ENCODE results near the gene TCF23. TPM values are rescaled to one million over a fixed set of nuclear protein-coding genes. Genes with fewer than 3 reads are reported as not detected.

Gene TCF23
- total and polyA plus RNA-seq, 4 donors, result under 0.01 to 0.05 (median 0.02) TPM; not detected in 1

DNA sequence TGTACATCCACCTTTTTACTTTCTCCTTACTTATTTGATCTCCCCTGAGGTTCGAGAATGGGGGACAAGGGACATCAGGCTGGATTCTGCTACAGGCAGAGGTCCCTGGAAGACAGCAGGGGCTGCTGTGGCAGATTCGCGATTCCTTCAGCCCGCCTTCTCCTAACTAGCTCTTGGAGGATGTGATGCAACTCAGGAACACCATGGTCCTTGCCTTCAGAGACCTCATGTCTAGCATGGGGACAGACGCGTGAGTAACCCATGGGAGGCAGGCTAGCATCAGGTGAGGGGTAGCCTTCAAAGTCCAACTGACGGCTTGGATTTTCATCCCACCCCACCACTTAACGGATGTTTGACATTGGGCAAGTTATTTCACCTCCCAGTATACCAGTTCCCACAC, 869 bp upstream of the TCF23 start:
- WGBS, result 92% methylated on average over 8 of the region's 8 CpGs
- Histone ChIP-seq H3K9me3 (ENCODE audit: control insufficient read depth in 4 of 4, low read length in 3 of 4) (no peaks in the 10 kb centered on the region), H3K4me3 (ENCODE audit: low read depth in 1 of 3, low read length in 3 of 3) (no peak overlapping the region), H3K4me1 (ENCODE audit: control insufficient read depth in 4 of 4, insufficient read depth in 4 of 4, low read length in 3 of 4) (no peaks in the 10 kb centered on the region), H3K27ac (ENCODE audit: low read depth in 1 of 2, low read length in 2 of 2) (no peak overlapping the region), H3K36me3 (ENCODE audit: control insufficient read depth in 4 of 4, insufficient read depth in 3 of 4, low read depth in 1 of 4, low read length in 3 of 4) (no peaks in the 10 kb centered on the region), H3K9ac (ENCODE audit: low read depth in 1 of 2, low read length in 2 of 2) (no peak overlapping the region), H3K27me3 (ENCODE audit: control insufficient read depth in 4 of 4, insufficient read depth in 4 of 4, low read length in 3 of 4) (peaks cover 0 to 2% (median 0%) of the 10 kb centered on the region in 4 donors)
- no peak for DNase-seq (ENCODE audit: low spot score)
- TF ChIP-seq FOXA1 (IDR thresholded peaks at IDR 0.05), result no peak
- TF ChIP-seq HNF4A (conservative IDR thresholded peaks at IDR 0.05), result no peak

DNA sequence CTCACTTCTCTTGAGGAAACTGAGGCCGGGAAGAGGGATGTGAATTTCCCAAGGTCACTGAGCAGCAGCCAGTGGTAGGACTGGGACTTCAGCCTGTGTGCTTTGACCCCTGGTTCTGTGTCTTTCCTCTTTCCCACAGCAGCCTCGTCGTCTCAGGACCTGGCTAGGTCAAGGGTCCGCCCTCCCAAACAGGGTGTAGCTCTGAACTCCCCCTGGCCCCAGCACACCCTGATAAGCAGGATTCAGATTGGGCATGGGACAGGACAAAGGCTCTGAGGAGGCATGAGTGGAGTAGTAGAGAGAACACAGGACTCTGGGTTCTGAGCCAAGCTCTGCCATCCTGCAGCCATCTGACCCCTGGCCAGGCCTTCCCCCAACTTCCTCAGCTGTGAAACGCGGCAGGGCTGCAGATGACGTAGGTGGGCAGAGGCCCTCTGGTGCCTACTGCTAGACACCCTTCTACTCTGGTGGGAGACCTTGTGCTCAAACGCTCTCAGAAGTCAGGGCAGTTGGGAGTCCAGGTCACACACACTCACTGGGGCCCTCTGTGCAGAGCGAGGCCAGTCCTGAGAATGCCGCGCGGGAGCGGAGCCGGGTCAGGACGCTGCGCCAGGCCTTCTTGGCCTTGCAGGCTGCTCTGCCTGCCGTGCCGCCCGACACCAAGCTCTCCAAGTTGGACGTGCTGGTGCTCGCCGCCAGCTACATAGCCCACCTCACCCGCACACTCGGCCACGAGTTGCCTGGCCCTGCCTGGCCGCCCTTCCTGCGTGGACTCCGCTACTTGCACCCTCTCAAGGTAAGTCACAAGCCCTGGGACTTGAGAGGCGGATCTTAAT, 984 bp downstream of the TCF23 start:
- H3K4me1 ChIP-seq (ENCODE audit: control insufficient read depth in 4 of 4, insufficient read depth in 4 of 4, low read length in 3 of 4), result no peaks in the 10 kb centered on the region
- no peak for DNase-seq (ENCODE audit: low spot score)
- WGBS, result 93% methylated on average over 29 of the region's 29 CpGs
- H3K9me3 ChIP-seq (ENCODE audit: control insufficient read depth in 4 of 4, low read length in 3 of 4), result no peaks in the 10 kb centered on the region
- TF ChIP-seq, protein P1, sequence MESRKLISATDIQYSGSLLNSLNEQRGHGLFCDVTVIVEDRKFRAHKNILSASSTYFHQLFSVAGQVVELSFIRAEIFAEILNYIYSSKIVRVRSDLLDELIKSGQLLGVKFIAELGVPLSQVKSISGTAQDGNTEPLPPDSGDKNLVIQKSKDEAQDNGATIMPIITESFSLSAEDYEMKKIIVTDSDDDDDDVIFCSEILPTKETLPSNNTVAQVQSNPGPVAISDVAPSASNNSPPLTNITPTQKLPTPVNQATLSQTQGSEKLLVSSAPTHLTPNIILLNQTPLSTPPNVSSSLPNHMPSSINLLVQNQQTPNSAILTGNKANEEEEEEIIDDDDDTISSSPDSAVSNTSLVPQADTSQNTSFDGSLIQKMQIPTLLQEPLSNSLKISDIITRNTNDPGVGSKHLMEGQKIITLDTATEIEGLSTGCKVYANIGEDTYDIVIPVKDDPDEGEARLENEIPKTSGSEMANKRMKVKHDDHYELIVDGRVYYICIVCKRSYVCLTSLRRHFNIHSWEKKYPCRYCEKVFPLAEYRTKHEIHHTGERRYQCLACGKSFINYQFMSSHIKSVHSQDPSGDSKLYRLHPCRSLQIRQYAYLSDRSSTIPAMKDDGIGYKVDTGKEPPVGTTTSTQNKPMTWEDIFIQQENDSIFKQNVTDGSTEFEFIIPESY (IDR thresholded peaks at IDR 0.05), result no peak
- TF ChIP-seq RXRA (IDR thresholded peaks at IDR 0.05), result no peak
- TF ChIP-seq ATF3 (IDR thresholded peaks at IDR 0.05), result no peak
- no peak for TF ChIP-seq HNF4G (IDR thresholded peaks at IDR 0.05)
- no peak for TF ChIP-seq NR2F2 (IDR thresholded peaks at IDR 0.05)
- no peak overlapping the region for H3K9ac ChIP-seq (ENCODE audit: low read depth in 1 of 2, low read length in 2 of 2)
- no peaks in the 10 kb centered on the region for H3K27me3 ChIP-seq (ENCODE audit: control insufficient read depth in 4 of 4, insufficient read depth in 4 of 4, low read length in 3 of 4)
- H3K36me3 ChIP-seq (ENCODE audit: control insufficient read depth in 4 of 4, insufficient read depth in 3 of 4, low read depth in 1 of 4, low read length in 3 of 4), result no peaks in the 10 kb centered on the region
- no peak overlapping the region for H3K4me3 ChIP-seq (ENCODE audit: low read depth in 1 of 3, low read length in 3 of 3)
- H3K27ac ChIP-seq (ENCODE audit: low read depth in 1 of 2, low read length in 2 of 2), result no peak overlapping the region

DNA sequence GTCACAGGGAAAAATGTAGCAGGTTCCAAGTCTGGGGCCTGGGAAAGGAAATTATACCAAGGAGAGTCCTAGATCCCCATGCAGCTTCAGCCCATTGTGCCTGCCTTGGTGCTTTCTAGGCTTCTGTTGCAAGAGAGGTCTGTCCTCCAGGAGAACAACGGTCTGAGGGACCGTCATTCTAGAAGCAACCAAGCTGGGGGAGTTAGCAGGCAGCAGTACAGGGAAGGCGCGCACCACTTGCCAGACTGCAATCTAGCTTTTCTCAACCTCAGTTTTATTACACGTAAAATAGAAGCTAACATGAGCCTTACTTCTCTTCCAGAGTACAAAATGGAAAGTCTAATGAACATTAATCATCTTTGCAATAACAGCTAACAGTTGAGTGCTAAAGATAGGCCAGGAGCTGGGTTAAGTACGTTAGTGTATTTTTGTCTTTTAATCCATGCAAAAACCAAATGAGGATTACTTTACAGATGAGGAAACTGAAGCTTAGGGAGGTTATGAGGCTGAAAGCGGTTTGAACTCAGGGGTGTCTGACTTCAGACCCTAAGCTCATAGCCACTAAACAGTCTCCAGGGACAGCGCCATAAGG, 1.9 kb downstream of the TCF23 start:
- Histone ChIP-seq H3K9me3 (ENCODE audit: control insufficient read depth in 4 of 4, low read length in 3 of 4) (no peaks in the 10 kb centered on the region), H3K36me3 (ENCODE audit: control insufficient read depth in 4 of 4, insufficient read depth in 3 of 4, low read depth in 1 of 4, low read length in 3 of 4) (no peaks in the 10 kb centered on the region), H3K27me3 (ENCODE audit: control insufficient read depth in 4 of 4, insufficient read depth in 4 of 4, low read length in 3 of 4) (no peaks in the 10 kb centered on the region), H3K27ac (ENCODE audit: low read depth in 1 of 2, low read length in 2 of 2) (no peak overlapping the region), H3K9ac (ENCODE audit: low read depth in 1 of 2, low read length in 2 of 2) (no peak overlapping the region), H3K4me1 (ENCODE audit: control insufficient read depth in 4 of 4, insufficient read depth in 4 of 4, low read length in 3 of 4) (no peaks in the 10 kb centered on the region), H3K4me3 (ENCODE audit: low read depth in 1 of 3, low read length in 3 of 3) (no peak overlapping the region)
- DNase-seq (ENCODE audit: low spot score), result no peak
- WGBS, result 92% methylated on average over 8 of the region's 8 CpGs
- TF ChIP-seq FOXA1 (IDR thresholded peaks at IDR 0.05), result no peak
- TF ChIP-seq YY1 (IDR thresholded peaks at IDR 0.05), result no peak
- TF ChIP-seq GABPA (IDR thresholded peaks at IDR 0.05 in 1 of 2, conservative IDR thresholded peaks at IDR 0.05 in 1 of 2), result no peak
- TF ChIP-seq, protein P1 (IDR thresholded peaks at IDR 0.05), result no peak
- TF ChIP-seq ATF3 (IDR thresholded peaks at IDR 0.05), result no peak
- TF ChIP-seq FOXA2 (IDR thresholded peaks at IDR 0.05), result no peak
- TF ChIP-seq JUND (IDR thresholded peaks at IDR 0.05), result no peak
- TF ChIP-seq RXRA (IDR thresholded peaks at IDR 0.05), result no peak
- no peak for TF ChIP-seq SP1 (IDR thresholded peaks at IDR 0.05)
- no peak for TF ChIP-seq NR2F2 (IDR thresholded peaks at IDR 0.05)
- TF ChIP-seq REST (IDR thresholded peaks at IDR 0.05), result no peak
- no peak for TF ChIP-seq EGR1 (IDR thresholded peaks at IDR 0.05; ENCODE audit: low read depth in 2 of 2)
- TF ChIP-seq, protein P2, sequence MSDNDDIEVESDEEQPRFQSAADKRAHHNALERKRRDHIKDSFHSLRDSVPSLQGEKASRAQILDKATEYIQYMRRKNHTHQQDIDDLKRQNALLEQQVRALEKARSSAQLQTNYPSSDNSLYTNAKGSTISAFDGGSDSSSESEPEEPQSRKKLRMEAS (IDR thresholded peaks at IDR 0.05), result no peak
- TF ChIP-seq TAF1 (conservative IDR thresholded peaks at IDR 0.05), result no peak
- TF ChIP-seq HNF4A (conservative IDR thresholded peaks at IDR 0.05), result no peak

Data from liver (tissue), 9 donors.